ENCODE measurements around the gene MARCHF11. TPM values are rescaled to one million over a fixed set of nuclear protein-coding genes. Genes with fewer than 3 reads are reported as not detected.

MARCHF11 gene
- total and polyA plus RNA-seq, 9 donors, result 0.24 to 0.27 (median 0.25) TPM; not detected in 5

GRCh38 chr5:16137177-16137576 lies 42.4 kb downstream of the MARCHF11 start:
- H3K9me3 ChIP-seq, result peaks cover 0 to 3% of the 10 kb centered on the region in 2 donors
- intact Hi-C loops (cut with DNase I), result no loop called here
- no peaks in the 10 kb centered on the region for H3K27me3 ChIP-seq
- no peak for DNase-seq
- H3K4me3 ChIP-seq, result no peak overlapping the region
- H3K27ac ChIP-seq, result no peak overlapping the region
- TF ChIP-seq CTCF (IDR thresholded peaks at IDR 0.05) (no peak), EP300 (IDR thresholded peaks at IDR 0.05) (no peak), POLR2A (IDR thresholded peaks at IDR 0.05) (no peak)
- no peaks in the 10 kb centered on the region for H3K36me3 ChIP-seq
- peaks cover 6% of the 10 kb centered on the region for H3K4me1 ChIP-seq (ENCODE audit: insufficient read depth)

- no peaks in the 10 kb centered on the region for H3K27me3 ChIP-seq
- intact Hi-C loops (cut with DNase I), result no loop called here
- DNase-seq, result no peak
- no peak overlapping the region for H3K27ac ChIP-seq
- H3K9me3 ChIP-seq, result peaks cover 0 to 3% of the 10 kb centered on the region in 2 donors
- H3K4me3 ChIP-seq, result no peak overlapping the region
- H3K36me3 ChIP-seq, result no peaks in the 10 kb centered on the region
- 87 to 91% (median 88%) methylated on average over 3 of the region's 3 CpGs for WGBS, 3 donors
- H3K4me1 ChIP-seq (ENCODE audit: insufficient read depth), result no peaks in the 10 kb centered on the region
- no peak for TF ChIP-seq CTCF (IDR thresholded peaks at IDR 0.05)
- TF ChIP-seq POLR2A (IDR thresholded peaks at IDR 0.05), result no peak
- no peak for TF ChIP-seq EP300 (IDR thresholded peaks at IDR 0.05)
These were observed 44.1 kb downstream of the MARCHF11 start for GRCh38 chr5:16135506-16135905.

GRCh38 chr5:16135003-16135402 lies 44.6 kb downstream of the MARCHF11 start:
- Histone ChIP-seq H3K27ac (no peak overlapping the region), H3K9me3 (peaks cover 0 to 3% of the 10 kb centered on the region in 2 donors), H3K4me3 (no peak overlapping the region), H3K36me3 (no peaks in the 10 kb centered on the region), H3K4me1 (ENCODE audit: insufficient read depth) (no peaks in the 10 kb centered on the region), H3K27me3 (no peaks in the 10 kb centered on the region)
- intact Hi-C loops (cut with DNase I), result no loop called here
- TF ChIP-seq POLR2A (IDR thresholded peaks at IDR 0.05), result no peak
- no peak for DNase-seq
- 70 to 81% (median 78%) methylated on average over 1 of the region's 1 CpG for WGBS, 3 donors

GRCh38 chr5:16134204-16134603 lies 45.4 kb downstream of the MARCHF11 start:
- TF ChIP-seq EP300 (IDR thresholded peaks at IDR 0.05) (no peak), POLR2A (IDR thresholded peaks at IDR 0.05) (no peak), CTCF (IDR thresholded peaks at IDR 0.05) (no peak)
- no peak overlapping the region for H3K27ac ChIP-seq
- no peaks in the 10 kb centered on the region for H3K36me3 ChIP-seq
- peaks cover 0 to 3% of the 10 kb centered on the region in 2 donors for H3K9me3 ChIP-seq
- no peaks in the 10 kb centered on the region for H3K4me1 ChIP-seq (ENCODE audit: insufficient read depth)
- H3K27me3 ChIP-seq, result no peaks in the 10 kb centered on the region
- 85 to 91% (median 90%) methylated on average over 3 of the region's 3 CpGs for WGBS, 3 donors
- intact Hi-C loops (cut with DNase I), result no loop called here
- H3K4me3 ChIP-seq, result no peak overlapping the region
- DNase-seq, result no peak

GRCh38 chr5:16131878-16132277 lies 47.7 kb downstream of the MARCHF11 start:
- no peak overlapping the region for H3K4me3 ChIP-seq
- DNase-seq, result no peak
- no peaks in the 10 kb centered on the region for H3K4me1 ChIP-seq (ENCODE audit: insufficient read depth)
- no peak overlapping the region for H3K27ac ChIP-seq
- H3K27me3 ChIP-seq, result no peaks in the 10 kb centered on the region
- intact Hi-C loops (cut with DNase I), result no loop called here
- no peaks in the 10 kb centered on the region for H3K36me3 ChIP-seq
- TF ChIP-seq CTCF (IDR thresholded peaks at IDR 0.05) (no peak), POLR2A (IDR thresholded peaks at IDR 0.05) (no peak)
- 89 to 93% (median 93%) methylated on average over 5 of the region's 5 CpGs for WGBS, 3 donors
- H3K9me3 ChIP-seq, result no peaks in the 10 kb centered on the region

All from ovary (tissue), 9 donors.